ENCODE measurements around the gene RGS17.

The RGS17 gene

GRCh38 chr6:153081914-153082313 is 49.2 kb downstream of the RGS17 start:
- DNase-seq = no peak

GRCh38 chr6:153076431-153076830 is 54.7 kb downstream of the RGS17 start:
- no peak for DNase-seq

GRCh38 chr6:153074761-153075160 is 56.3 kb downstream of the RGS17 start:
- no peak for DNase-seq

GRCh38 chr6:153073841-153074240 is 57.2 kb downstream of the RGS17 start:
- DNase-seq = no peak

DNA sequence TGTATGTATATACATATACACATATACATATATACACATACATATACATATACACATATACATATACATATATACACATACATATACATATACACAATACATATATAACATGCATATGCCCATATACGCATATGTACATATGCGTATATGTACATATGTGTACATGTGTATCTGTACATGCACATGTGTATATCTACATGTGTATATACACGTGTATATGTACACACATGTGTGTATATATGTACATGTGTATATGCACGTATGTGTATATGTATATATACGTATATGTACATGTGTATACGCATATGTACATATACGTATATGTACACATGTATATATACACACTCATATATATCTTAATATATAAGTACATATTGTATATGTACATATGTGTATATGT is 60.3 kb downstream of the RGS17 start:
- no peak for DNase-seq

DNA sequence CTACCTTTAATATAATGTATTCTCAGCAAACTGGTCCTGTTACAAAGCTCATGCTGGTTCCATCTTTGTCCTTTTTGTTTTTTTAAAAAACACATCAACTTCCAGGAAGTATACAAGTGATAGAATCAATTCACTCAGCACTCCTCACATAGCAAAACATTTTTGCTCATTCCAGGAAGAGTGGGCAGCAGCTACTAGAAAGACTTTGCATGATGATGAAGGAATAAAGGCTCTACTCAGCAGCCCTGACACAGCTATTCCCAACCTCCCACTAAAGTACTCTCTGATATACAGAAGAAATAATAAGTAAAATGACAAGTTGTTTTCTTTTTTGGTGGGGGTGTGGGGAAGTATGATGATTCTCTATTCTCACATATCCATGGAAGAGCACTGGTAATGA is 61.2 kb downstream of the RGS17 start:
- DNase-seq = no peak

DNA sequence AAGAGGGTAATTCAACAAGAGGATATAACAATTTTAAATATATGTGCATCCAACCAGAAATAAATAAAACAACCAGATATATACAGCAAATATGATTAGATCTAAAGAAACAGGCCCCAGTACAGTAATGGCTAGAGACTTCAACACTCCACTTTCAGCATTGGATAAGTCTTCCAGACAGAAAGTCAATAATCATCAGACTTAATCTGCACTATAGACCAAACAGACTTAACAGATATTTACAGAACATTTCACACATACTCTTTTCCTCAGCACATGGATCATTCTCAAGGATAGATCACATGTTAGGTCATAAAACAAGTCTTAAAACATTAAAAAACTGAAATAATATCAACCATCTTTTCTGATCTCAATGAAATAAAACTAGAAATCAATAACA is 65.9 kb downstream of the RGS17 start:
- no peak for DNase-seq

GRCh38 chr6:153063936-153064335 is 67.1 kb downstream of the RGS17 start:
- no peak for DNase-seq

- DNase-seq = no peak
Observed at GRCh38 chr6:153062516-153062915, 68.6 kb downstream of the RGS17 start.

GRCh38 chr6:153059757-153060156 is 71.3 kb downstream of the RGS17 start:
- DNase-seq = no peak

GRCh38 chr6:153059311-153059710 is 71.8 kb downstream of the RGS17 start:
- no peak for DNase-seq

GRCh38 chr6:153058909-153059308 is 72.2 kb downstream of the RGS17 start:
- no peak for DNase-seq

- DNase-seq = no peak
Observed at GRCh38 chr6:153058291-153058690, 72.8 kb downstream of the RGS17 start.

- no peak for DNase-seq
Observed at GRCh38 chr6:153056308-153056707, 74.8 kb downstream of the RGS17 start.

DNA sequence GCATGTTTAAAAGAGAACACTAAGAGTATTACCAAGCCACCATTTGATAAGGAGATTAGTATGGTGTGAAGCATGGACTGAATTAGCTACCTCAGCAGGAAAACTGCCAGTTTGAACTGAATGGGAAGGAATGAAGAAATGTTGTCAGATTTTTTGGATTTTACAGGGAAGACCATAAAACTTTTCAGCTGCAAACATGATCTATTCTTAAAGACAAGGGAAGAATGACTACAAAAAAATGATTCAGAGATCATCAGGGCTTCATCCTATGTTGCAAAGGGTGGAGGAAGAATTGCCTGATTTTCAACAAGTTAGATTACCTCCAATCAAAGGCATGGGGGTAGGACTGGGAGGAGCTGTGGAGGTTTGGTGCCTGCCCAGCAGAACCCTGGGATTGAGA is 79.3 kb downstream of the RGS17 start:
- no peak for DNase-seq

- no peak for DNase-seq
Observed at GRCh38 chr6:153048631-153049030, 82.5 kb downstream of the RGS17 start.

DNA sequence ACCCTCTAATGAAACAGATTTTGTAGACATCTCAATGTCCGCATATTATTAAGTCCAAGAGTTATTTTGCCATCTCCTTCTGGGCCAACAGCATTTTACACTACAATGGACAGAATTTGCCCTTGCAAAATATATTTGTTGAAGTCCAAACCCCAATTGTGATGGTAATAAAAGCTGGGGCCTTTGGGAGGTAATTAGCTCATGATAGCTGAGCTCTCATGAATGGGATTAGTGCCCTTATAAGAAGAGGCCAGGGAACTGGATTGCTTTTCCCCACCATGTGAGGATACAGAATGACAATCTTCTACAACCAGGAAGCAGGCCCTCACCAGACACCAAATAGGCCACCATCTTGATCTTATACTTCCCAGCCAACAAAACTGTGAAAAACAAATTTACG is 83.7 kb downstream of the RGS17 start:
- no peak for DNase-seq

GRCh38 chr6:153045271-153045670 is 85.8 kb downstream of the RGS17 start:
- DNase-seq = no peak

DNA sequence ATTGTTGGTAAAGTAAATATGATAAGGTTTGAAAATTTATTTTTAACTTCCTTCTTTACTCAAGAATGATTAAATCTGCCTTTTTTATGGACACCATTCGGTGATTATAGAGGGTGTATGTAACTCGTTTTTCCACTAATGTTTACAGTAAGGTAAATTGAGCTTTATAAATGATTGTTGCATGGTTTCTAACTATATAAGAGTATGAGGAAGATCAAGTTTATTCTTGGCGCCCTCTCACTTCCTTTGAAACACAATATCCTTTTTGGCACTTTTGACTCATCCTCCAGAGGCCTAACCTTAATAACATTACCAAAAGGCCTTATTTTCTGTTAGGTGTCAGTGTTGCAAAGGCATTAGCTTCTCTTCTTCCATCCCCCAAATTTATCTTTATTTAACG is 86.8 kb downstream of the RGS17 start:
- DNase-seq = no peak

DNA sequence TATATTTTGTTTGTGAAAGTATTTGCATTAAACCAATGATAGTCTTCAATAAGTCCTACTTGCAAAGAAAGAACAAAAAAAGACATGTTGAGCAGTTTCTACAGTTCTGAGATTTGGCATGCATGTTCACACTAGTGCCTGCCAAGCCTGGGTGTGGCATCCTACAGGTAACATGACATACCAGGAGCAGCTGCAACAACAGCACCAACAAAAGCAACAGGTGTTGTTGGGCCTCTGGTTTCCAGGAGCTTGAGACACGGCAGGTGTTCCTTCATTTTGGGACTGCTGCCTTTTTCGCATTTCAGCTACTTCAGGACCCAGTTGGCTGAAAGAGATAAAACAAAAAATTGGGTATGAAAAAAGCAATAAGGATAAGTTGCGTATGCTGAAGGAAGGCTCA is 87.4 kb downstream of the RGS17 start:
- DNase-seq = no peak

- DNase-seq = no peak
Observed at GRCh38 chr6:153038378-153039057, 92.6 kb downstream of the RGS17 start.

GRCh38 chr6:153034139-153034538 is 96.9 kb downstream of the RGS17 start:
- no peak for DNase-seq

DNA sequence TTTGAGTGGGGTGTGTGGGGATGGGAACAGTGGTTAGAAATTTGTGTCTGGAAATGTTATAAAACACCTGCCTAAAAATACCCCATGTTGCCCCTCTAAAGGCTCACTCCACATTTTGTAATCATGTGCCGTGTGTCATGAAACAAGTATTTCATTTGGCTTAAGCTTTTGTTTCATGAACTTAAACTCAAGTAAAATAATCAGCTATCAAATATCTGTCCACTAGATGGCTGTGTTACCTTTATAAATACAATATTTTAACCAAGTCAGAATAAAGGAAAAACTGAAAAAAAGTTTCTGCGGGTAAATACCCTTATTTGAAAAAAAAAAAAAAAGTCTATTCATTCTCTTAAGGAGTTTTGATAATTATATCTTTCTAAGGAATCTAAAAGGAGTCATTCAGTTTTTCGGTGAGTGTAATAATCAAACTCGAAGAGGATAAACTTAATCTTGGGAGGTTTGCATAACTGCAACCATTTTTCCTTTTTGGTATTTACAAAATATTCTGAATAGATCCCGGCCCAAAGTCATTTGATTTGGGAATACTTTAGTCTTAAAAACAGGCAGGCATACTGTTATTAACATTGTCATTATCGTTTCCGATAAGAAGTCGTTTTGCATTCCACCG is 98.7 kb downstream of the RGS17 start:
- no peak for DNase-seq

GRCh38 chr6:153031335-153031955 is 99.6 kb downstream of the RGS17 start:
- no peak for DNase-seq

- DNase-seq = no peak
Observed at GRCh38 chr6:153028963-153029362, 102.1 kb downstream of the RGS17 start.
